ENCODE results near the gene SPATA46. TPM values are rescaled to one million over a fixed set of nuclear protein-coding genes. Genes with fewer than 3 reads are reported as not detected.

The SPATA46 gene
- total RNA-seq, 2 experiments from 2014 or later, result not detected

GRCh38 chr1:162326559-162326958 lies 50.1 kb downstream of the SPATA46 start:
- no peak for TF ChIP-seq CTCF (IDR thresholded peaks at IDR 0.05)
- intact Hi-C loops (cut with DNase I, micrococcal nuclease), result no loop called here
- Mint-ChIP-seq H3K9me3 (no peaks in the 10 kb centered on the region), H3K27ac (no peak overlapping the region), H3K4me1 (ENCODE audit: low read depth) (no peaks in the 10 kb centered on the region), H3K4me3 (no peak overlapping the region), H3K36me3 (ENCODE audit: low read depth) (no peaks in the 10 kb centered on the region), H3K27me3 (peaks cover 11% of the 10 kb centered on the region)
- H3K36me3 ChIP-seq (ENCODE audit: insufficient read depth, low read length), result no peaks in the 10 kb centered on the region
- ChIA-PET POLR2A (no interaction called here), CTCF (no interaction called here)
- ATAC-seq (ENCODE audit: poor library complexity), result no peak
- no peak overlapping the region for H3K27ac ChIP-seq (ENCODE audit: low read depth in 1 of 2, low read length in 2 of 2)
- no peaks in the 10 kb centered on the region for H3K27me3 ChIP-seq (ENCODE audit: control insufficient read depth in 1 of 2, insufficient read depth in 2 of 2, low read length in 2 of 2)
- H3K4me1 ChIP-seq (ENCODE audit: insufficient read depth, low read length), result no peaks in the 10 kb centered on the region
- no peak overlapping the region for H3K4me3 ChIP-seq (ENCODE audit: low read length)
- H3K9me3 ChIP-seq (ENCODE audit: control insufficient read depth in 1 of 2, insufficient read depth in 1 of 2, low read length in 2 of 2), result no peaks in the 10 kb centered on the region
- no peak for DNase-seq

GRCh38 chr1:162324396-162324795 lies 52.3 kb downstream of the SPATA46 start:
- Mint-ChIP-seq H3K4me1 (ENCODE audit: low read depth) (no peaks in the 10 kb centered on the region), H3K27me3 (peaks cover 16% of the 10 kb centered on the region), H3K36me3 (ENCODE audit: low read depth) (no peaks in the 10 kb centered on the region), H3K4me3 (no peak overlapping the region), H3K9me3 (no peaks in the 10 kb centered on the region), H3K27ac (no peak overlapping the region)
- CTCF ChIA-PET, result no interaction called here
- ATAC-seq (ENCODE audit: poor library complexity), result no peak
- Histone ChIP-seq H3K4me3 (ENCODE audit: low read length) (no peak overlapping the region), H3K27me3 (ENCODE audit: control insufficient read depth in 1 of 2, insufficient read depth in 2 of 2, low read length in 2 of 2) (peaks cover 4 to 8% of the 10 kb centered on the region in 2 experiments), H3K27ac (ENCODE audit: low read depth in 1 of 2, low read length in 2 of 2) (no peak overlapping the region), H3K9me3 (ENCODE audit: control insufficient read depth in 1 of 2, insufficient read depth in 1 of 2, low read length in 2 of 2) (peaks cover 0 to 6% of the 10 kb centered on the region in 2 experiments), H3K36me3 (ENCODE audit: insufficient read depth, low read length) (no peaks in the 10 kb centered on the region), H3K4me1 (ENCODE audit: insufficient read depth, low read length) (no peaks in the 10 kb centered on the region)
- DNase-seq, result no peak
- POLR2A ChIA-PET, result no interaction called here
- intact Hi-C loops (cut with DNase I, micrococcal nuclease), result no loop called here
- TF ChIP-seq CTCF (IDR thresholded peaks at IDR 0.05), result no peak

Small RNAs within 50 kb of the gene (microRNA-seq; reads per million reads assigned to microRNA genes)
- not detected for gene MIR556 (ENCODE audit: borderline microRNAs expressed, borderline replicate concordance)

Other genes with a start within 250 kb of the SPATA46 start
- not detected for gene C1orf226, start 4.9 kb upstream of the SPATA46 start, total RNA-seq
- gene SH2D1B, start 35.3 kb upstream of the SPATA46 start, total RNA-seq, result not detected
- gene UHMK1, start 121.0 kb upstream of the SPATA46 start, total RNA-seq, result 10 to 100 TPM; 47.3 to 47.6 TPM
- 10 to 100 TPM; 44.5 to 45.8 TPM for gene UAP1, start 184.9 kb upstream of the SPATA46 start, total RNA-seq